ENCODE results near the gene KCNS3. TPM values are rescaled to one million over a fixed set of nuclear protein-coding genes. Genes with fewer than 3 reads are reported as not detected.

The KCNS3 gene
- total RNA-seq, 2 experiments from 2014 or later = not detected

- no peak overlapping the region for H3K27ac ChIP-seq (ENCODE audit: low read depth, low read length, poor library complexity, severe bottlenecking)
- no peak for TF ChIP-seq CTCF (conservative IDR thresholded peaks at IDR 0.05; ENCODE audit: low read length)
- no peak for TF ChIP-seq EZH2phosphoT487 (IDR thresholded peaks at IDR 0.05; ENCODE audit: borderline replicate concordance, low read depth, low read length)
- intact Hi-C loops (cut with micrococcal nuclease; ENCODE audit: unreplicated experiment) = no loop called here
- no peak for DNase-seq (ENCODE audit: low spot score)
- no peaks in the 10 kb centered on the region for H3K79me2 ChIP-seq (ENCODE audit: insufficient read depth, low read depth, low read length)
- H3K9me2 ChIP-seq (ENCODE audit: insufficient read depth, low read length) = no peaks in the 10 kb centered on the region
- ChIA-PET CTCF (ENCODE audit: unreplicated experiment) (no interaction called here), POLR2A (no interaction called here)
- BruUV-seq (replicated peaks) = no TSS peak
- no peaks in the 10 kb centered on the region for H3K4me1 ChIP-seq (ENCODE audit: insufficient read depth, low read length, poor library complexity, severe bottlenecking)
- no peaks in the 10 kb centered on the region for H4K20me1 ChIP-seq (ENCODE audit: insufficient read depth, low read length)
- H3K36me3 ChIP-seq (ENCODE audit: insufficient read depth, low read length) = no peaks in the 10 kb centered on the region
- no peak overlapping the region for H3K4me2 ChIP-seq (ENCODE audit: low read length)
- H3K9me3 ChIP-seq (ENCODE audit: low read length) = no peaks in the 10 kb centered on the region
- no peak overlapping the region for H3K4me3 ChIP-seq (ENCODE audit: low read depth, low read length, poor library complexity, severe bottlenecking)
- no peak overlapping the region for H2AFZ ChIP-seq (ENCODE audit: low read length)
These were observed 98.6 kb downstream of the KCNS3 start for GRCh38 chr2:17976871-17977746.

- POLR2A ChIA-PET = no interaction called here
These were observed 101.2 kb downstream of the KCNS3 start for GRCh38 chr2:17979707-17980106.

More at GRCh38 chr2:17979707-17980106, 101.2 kb downstream of the KCNS3 start:
- no TSS peak for BruUV-seq (replicated peaks)
- no peaks in the 10 kb centered on the region for H3K36me3 ChIP-seq (ENCODE audit: insufficient read depth, low read length)
- CTCF ChIA-PET (ENCODE audit: unreplicated experiment) = no interaction called here
- no peaks in the 10 kb centered on the region for H3K9me2 ChIP-seq (ENCODE audit: insufficient read depth, low read length)
- H3K79me2 ChIP-seq (ENCODE audit: insufficient read depth, low read depth, low read length) = no peaks in the 10 kb centered on the region
- no peaks in the 10 kb centered on the region for H3K4me1 ChIP-seq (ENCODE audit: insufficient read depth, low read length, poor library complexity, severe bottlenecking)
- no peak overlapping the region for H2AFZ ChIP-seq (ENCODE audit: low read length)
- no peak overlapping the region for H3K4me3 ChIP-seq (ENCODE audit: low read depth, low read length, poor library complexity, severe bottlenecking)
- H4K20me1 ChIP-seq (ENCODE audit: insufficient read depth, low read length) = no peaks in the 10 kb centered on the region
- no peak for DNase-seq (ENCODE audit: low spot score)
- intact Hi-C loops (cut with micrococcal nuclease; ENCODE audit: unreplicated experiment) = no loop called here
- no peak for TF ChIP-seq EZH2phosphoT487 (IDR thresholded peaks at IDR 0.05; ENCODE audit: borderline replicate concordance, low read depth, low read length)
- TF ChIP-seq CTCF (conservative IDR thresholded peaks at IDR 0.05; ENCODE audit: low read length) = no peak
- no peaks in the 10 kb centered on the region for H3K9me3 ChIP-seq (ENCODE audit: low read length)
- H3K4me2 ChIP-seq (ENCODE audit: low read length) = no peak overlapping the region
- no peak overlapping the region for H3K27ac ChIP-seq (ENCODE audit: low read depth, low read length, poor library complexity, severe bottlenecking)
